ENCODE results near the gene SOWAHA.
"Not testable (repeated sequence)": the region's sequence is repeated elsewhere in the genome, so short reads cannot be mapped to it uniquely, and the experiment has no call there.

The SOWAHA gene

DNA sequence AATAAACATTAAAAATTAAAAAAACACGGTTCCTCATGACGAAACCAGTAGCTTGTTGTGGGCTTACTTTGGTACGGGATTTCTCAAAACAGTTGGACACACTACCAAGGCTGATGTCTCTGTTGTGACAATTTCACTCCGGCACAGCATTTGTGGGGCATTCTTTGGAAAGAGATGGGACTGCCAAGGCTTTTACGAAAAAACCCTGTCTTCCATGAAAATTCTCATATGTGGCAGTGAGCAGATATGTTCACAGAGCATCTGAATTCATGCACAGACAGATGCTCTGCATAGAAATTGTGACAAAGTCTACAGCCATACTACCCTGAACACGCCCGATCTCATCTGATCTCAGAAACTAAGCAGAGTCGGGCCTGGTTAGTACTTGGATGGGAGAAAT, 35.2 kb downstream of the SOWAHA start:
- no peak for DNase-seq

DNA sequence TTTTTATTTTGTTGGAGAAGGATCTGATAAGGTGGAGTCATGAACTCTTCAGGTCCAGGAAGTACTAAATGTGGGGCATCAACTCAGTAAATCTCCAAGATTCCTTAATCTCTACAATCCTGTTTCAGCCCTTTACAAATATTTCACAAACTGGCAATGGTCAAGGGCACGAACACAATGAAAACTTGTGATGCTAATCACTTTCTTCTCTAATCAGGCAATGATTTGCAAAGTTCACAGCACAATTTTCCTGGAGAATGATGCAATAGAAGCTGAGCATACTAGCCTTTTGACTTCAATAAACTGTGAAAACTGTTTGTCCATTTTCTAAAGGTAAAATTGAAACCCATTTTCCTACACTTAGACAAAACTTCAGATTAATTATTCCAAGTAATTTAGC, 36.2 kb downstream of the SOWAHA start:
- DNase-seq: no peak

- DNase-seq: no peak
Observed at GRCh38 chr5:132850066-132850465, 37.0 kb downstream of the SOWAHA start.

GRCh38 chr5:132853323-132853722, 40.2 kb downstream of the SOWAHA start:
- DNase-seq: no peak

GRCh38 chr5:132853790-132854189, 40.7 kb downstream of the SOWAHA start:
- no peak for DNase-seq

DNA sequence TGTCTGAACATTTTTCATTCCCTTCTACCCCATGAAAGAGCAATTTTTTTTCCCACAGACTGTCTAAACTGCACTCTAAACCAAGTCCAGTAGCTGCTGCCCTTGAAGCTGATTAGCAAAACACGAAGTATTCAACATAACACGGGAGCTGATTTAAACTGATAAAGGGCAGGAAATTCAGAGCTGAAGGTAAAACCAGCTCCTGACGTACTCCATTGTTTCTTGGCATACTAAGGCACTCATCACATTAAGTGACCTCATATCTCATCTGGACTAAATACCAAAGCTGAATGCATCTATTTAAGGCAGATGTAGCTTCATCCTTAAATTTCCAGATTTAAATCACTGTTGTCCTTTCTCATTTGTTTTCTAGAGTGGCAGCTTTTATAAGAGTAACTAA, 41.2 kb downstream of the SOWAHA start:
- DNase-seq: no peak

DNA sequence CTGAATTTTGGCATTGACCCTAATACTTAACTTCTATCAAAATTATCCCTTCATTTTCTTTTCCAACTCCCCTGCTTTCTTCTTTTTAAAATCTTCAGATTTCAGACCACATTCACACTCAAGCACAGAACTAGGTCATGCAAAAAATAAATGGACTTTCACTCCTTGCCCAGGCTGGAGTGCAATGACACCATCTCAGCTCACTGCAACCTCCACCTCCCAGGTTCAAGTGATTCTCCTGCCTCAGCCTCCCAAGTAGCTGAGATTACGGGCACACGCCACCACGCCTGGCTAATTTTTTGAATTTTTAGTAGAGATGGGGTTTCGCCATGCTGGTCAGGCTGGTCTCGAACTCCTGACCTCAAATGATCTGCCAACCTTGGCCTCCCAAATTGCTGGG, 41.9 kb downstream of the SOWAHA start:
- DNase-seq: not testable (repeated sequence)

DNA sequence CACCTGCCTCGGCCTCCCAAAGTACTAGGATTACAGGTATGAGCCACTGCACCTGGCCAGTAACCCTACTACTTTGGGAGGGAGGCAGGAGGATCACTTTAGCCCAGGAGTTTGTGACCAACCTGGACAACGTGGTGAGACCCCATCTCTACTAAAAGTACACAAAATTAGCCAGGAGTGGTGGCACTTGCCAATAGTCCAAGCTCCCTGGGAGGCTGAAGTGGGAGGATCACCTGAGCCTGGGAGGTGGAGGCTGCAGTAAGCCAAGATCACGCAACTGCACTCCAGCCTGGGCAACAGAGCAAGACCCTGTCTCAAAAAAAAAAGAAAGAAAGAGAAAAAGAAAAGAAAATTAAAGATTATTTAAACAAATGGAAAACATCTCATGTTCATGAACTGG, 42.9 kb downstream of the SOWAHA start:
- DNase-seq: no peak

- no peak for DNase-seq
Observed at GRCh38 chr5:132859889-132860437, 46.9 kb downstream of the SOWAHA start.

DNA sequence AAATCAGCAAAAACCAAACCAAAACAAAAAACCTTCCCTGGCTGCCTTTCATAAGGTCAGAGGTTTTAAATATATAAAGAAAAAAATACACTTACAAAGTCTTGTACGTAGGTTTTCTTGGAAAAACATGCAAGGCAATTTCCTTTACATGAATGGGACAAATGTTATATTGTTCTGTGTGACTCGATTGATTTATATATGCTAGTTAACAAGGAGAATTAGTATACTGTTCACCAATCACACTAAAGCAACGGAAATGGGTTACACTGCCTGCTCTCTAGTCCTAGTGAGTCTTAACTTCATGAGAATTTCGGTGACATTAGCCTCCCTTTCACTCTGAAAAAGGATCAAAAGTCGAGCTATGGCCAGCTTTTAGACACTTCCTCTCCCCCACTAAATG, 47.6 kb downstream of the SOWAHA start:
- DNase-seq: no peak

- peak in 4 of 58 donors; percentile 7 to 50 (median 28) for DNase-seq
Observed at GRCh38 chr5:132865668-132866341, 52.7 kb downstream of the SOWAHA start.

Measured in anterior cingulate cortex (tissue), 58 donors.